Putamen (tissue), 1 donor: ENCODE data around the gene NUDT13.

Experiments
- DNase-seq: peaks from one replicate; pipeline ENCODE4 v3.0.0-alpha.2; 2016; ENCODE audit warnings: low spot score

NUDT13 gene

GRCh38 chr10:73110345-73110849 lies at the start of gene NUDT13:
Gene NUDT13 (plus strand): TSS chr10:73110455. CDS start chr10:73114366, 3,911 bp downstream.
- peak; percentile 88 for DNase-seq

- no peak for DNase-seq
Observed at GRCh38 chr10:73060738-73061635, 49.3 kb upstream of the NUDT13 start.

- no peak for DNase-seq
Observed at GRCh38 chr10:73061743-73062142, 48.5 kb upstream of the NUDT13 start.

- no peak for DNase-seq
Observed at GRCh38 chr10:73065441-73065840, 44.8 kb upstream of the NUDT13 start.

- no peak for DNase-seq
Observed at GRCh38 chr10:73073627-73074026, 36.6 kb upstream of the NUDT13 start.

- DNase-seq, result no peak
Observed at GRCh38 chr10:73075829-73076228, 34.4 kb upstream of the NUDT13 start.

GRCh38 chr10:73076360-73077183 lies 33.7 kb upstream of the NUDT13 start:
- DNase-seq, result peak; percentile 64

GRCh38 chr10:73079779-73080541 lies 30.3 kb upstream of the NUDT13 start:
- no peak for DNase-seq

GRCh38 chr10:73083221-73083620 lies 27.0 kb upstream of the NUDT13 start:
- DNase-seq, result no peak

- no peak for DNase-seq
Observed at GRCh38 chr10:73084209-73084608, 26.0 kb upstream of the NUDT13 start.

GRCh38 chr10:73086816-73087215 lies 23.4 kb upstream of the NUDT13 start:
- no peak for DNase-seq

GRCh38 chr10:73088304-73088703 lies 22.0 kb upstream of the NUDT13 start:
- DNase-seq, result no peak

- DNase-seq, result no peak
Observed at GRCh38 chr10:73092830-73093229, 17.4 kb upstream of the NUDT13 start.

GRCh38 chr10:73093922-73094850 lies 16.1 kb upstream of the NUDT13 start:
- no peak for DNase-seq

- no peak for DNase-seq
Observed at GRCh38 chr10:73094986-73095480, 15.2 kb upstream of the NUDT13 start.

- peak; percentile 59 for DNase-seq
Observed at GRCh38 chr10:73095481-73096021, 14.7 kb upstream of the NUDT13 start.

- peak; percentile 71 for DNase-seq
Observed at GRCh38 chr10:73096041-73096448, 14.2 kb upstream of the NUDT13 start.

GRCh38 chr10:73096449-73097304 lies 13.6 kb upstream of the NUDT13 start, which contains the start of gene P4HA1:
Gene P4HA1 (minus strand): TSS chr10:73096866. CDS start chr10:73074883, 21,983 bp downstream.
- peak; percentile 99 for DNase-seq

GRCh38 chr10:73097305-73097670 lies 13.0 kb upstream of the NUDT13 start:
- no peak for DNase-seq
